Mammary epithelial cell (primary cell): ENCODE measurements around the gene ABI3BP.

ENCODE experiments used
- EZH2 ChIP-seq: IDR thresholded peaks from 2 replicates; pipeline ENCODE4 v1.6.1; 2012; ENCODE audit warnings: low read length, inconsistent platforms, borderline replicate concordance
- TF ChIP-seq, protein P1 (sequence below), 2 donors: IDR thresholded peaks in 1 of 2; conservative IDR thresholded peaks in 1 of 2; 2 replicates each; pipeline ENCODE4 v1.5.1; 2011 to 2012; ENCODE audit warnings: inconsistent platforms in 2 of 2, low read length in 2 of 2, mild to moderate bottlenecking in 2 of 2, control low read depth in 1 of 2, low read depth in 1 of 2; ENCODE audit not compliant: insufficient read depth in 1 of 2; ENCODE audit errors: extremely low read depth in 1 of 2

GRCh38 chr3:100913870-100914648 is 79.2 kb downstream of the ABI3BP start:
- TF ChIP-seq, protein P1, sequence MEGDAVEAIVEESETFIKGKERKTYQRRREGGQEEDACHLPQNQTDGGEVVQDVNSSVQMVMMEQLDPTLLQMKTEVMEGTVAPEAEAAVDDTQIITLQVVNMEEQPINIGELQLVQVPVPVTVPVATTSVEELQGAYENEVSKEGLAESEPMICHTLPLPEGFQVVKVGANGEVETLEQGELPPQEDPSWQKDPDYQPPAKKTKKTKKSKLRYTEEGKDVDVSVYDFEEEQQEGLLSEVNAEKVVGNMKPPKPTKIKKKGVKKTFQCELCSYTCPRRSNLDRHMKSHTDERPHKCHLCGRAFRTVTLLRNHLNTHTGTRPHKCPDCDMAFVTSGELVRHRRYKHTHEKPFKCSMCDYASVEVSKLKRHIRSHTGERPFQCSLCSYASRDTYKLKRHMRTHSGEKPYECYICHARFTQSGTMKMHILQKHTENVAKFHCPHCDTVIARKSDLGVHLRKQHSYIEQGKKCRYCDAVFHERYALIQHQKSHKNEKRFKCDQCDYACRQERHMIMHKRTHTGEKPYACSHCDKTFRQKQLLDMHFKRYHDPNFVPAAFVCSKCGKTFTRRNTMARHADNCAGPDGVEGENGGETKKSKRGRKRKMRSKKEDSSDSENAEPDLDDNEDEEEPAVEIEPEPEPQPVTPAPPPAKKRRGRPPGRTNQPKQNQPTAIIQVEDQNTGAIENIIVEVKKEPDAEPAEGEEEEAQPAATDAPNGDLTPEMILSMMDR (conservative IDR thresholded peaks at IDR 0.05 in 1 of 2, IDR thresholded peaks at IDR 0.05 in 1 of 2; ENCODE audit: extremely low read depth in 1 of 2, insufficient read depth in 1 of 2, low read depth in 1 of 2, low read length in 2 of 2): no peak
- no peak for TF ChIP-seq EZH2
